Upper lobe of left lung (tissue), 6 donors: Measurements from ENCODE around the gene KIF4A. TPM values are rescaled to one million over a fixed set of nuclear protein-coding genes. Genes with fewer than 3 reads are reported as not detected.
"Not testable (repeated sequence)": the region's sequence is repeated elsewhere in the genome, so short reads cannot be mapped to it uniquely, and the experiment has no call there.

Source experiments
- ATAC-seq, 2 donors: fragments of 200-7000 bp; cut with Tn5 transposase; one replicate each; pipeline ENCODE4 v1.9.1; 2022; ENCODE audit warnings: mild to moderate bottlenecking in 2 of 2, moderate library complexity in 2 of 2; ENCODE audit not compliant: low FRiP score in 2 of 2
- DNase-seq, 2 donors: peaks; one replicate each; pipeline ENCODE4 v3.0.0-alpha.2; 2019 to 2020
- H3K27ac ChIP-seq, 4 donors: fragments of 200-600 bp; sonication (generic); one replicate each; pipeline ENCODE4 v1.5.1; 2016 to 2019
- H3K27me3 ChIP-seq, 4 donors: fragments of 200-600 bp; sonication (generic); one replicate each; pipeline ENCODE4 v1.5.1; 2017 to 2019
- H3K36me3 ChIP-seq, 4 donors: fragments of 200-600 bp; sonication (generic); one replicate each; pipeline ENCODE4 v1.5.1; 2016 to 2019
- H3K4me1 ChIP-seq, 4 donors: fragments of 200-600 bp; sonication (generic); one replicate each; pipeline ENCODE4 v1.5.1; 2018 to 2019
- H3K4me3 ChIP-seq, 4 donors: fragments of 200-600 bp; sonication (generic); one replicate each; pipeline ENCODE4 v1.5.1; 2017 to 2019; ENCODE audit warnings: mild to moderate bottlenecking in 2 of 4, moderate library complexity in 1 of 4
- H3K9me3 ChIP-seq, 4 donors: fragments of 200-600 bp; sonication (generic); one replicate each; pipeline ENCODE4 v1.5.1; 2018 to 2019
- EP300 ChIP-seq, 4 donors: sonication (generic); formaldehyde crosslinking; IDR thresholded peaks; one replicate each; pipeline ENCODE4 v1.5.1; 2017; ENCODE audit warnings: antibody characterized with exemption in 4 of 4, control low read depth in 2 of 4
- POLR2A ChIP-seq, 4 donors: fragments of 450-650 bp; IDR thresholded peaks; one replicate each; pipeline ENCODE4 v1.5.1; 2016 to 2017; ENCODE audit warnings: antibody characterized with exemption in 4 of 4, mild to moderate bottlenecking in 2 of 4
- POLR2AphosphoS5 ChIP-seq, 2 donors: sonication (generic); formaldehyde crosslinking; IDR thresholded peaks; one replicate each; pipeline ENCODE4 v1.5.1; 2017; ENCODE audit warnings: antibody characterized with exemption in 2 of 2
- WGBS, 2 donors: methylation state at CpG; one replicate each; pipeline ENCODE4 v1.1.5; 2017 to 2018; 5-methylcytosine and 5-hydroxymethylcytosine counted together
- total RNA-seq, 6 donors: library from RNA; depleted of rRNA in 4 of 6; stranded (reverse); fragments of >200 nt in 4 of 6; gene quantifications; one replicate each; pipeline versions ENCODE4 v1.1.0 to v1.2.1, GENCODE V29; 2016 to 2021
- TF ChIP-seq, protein P1 (sequence below), 6 experiments: fragments of 450-650 bp in 4 of 6; fragments of 200-600 bp in 2 of 6; sonication (generic) in 2 of 6; IDR thresholded peaks; one replicate each; pipeline ENCODE4 v1.5.1; 2016 to 2019; ENCODE audit warnings: antibody characterized with exemption in 6 of 6
- donor health status: DM: no; HTN: no; CAD: no; lungs with moderate emphysema.
- donor health status: DM: no; HTN: yes; CAD: no; lungs with severe emphysema.

Gene KIF4A
- total RNA-seq, 6 donors from 2014 or later: under 0.01 to 2.6 (median 0.69) TPM

DNA sequence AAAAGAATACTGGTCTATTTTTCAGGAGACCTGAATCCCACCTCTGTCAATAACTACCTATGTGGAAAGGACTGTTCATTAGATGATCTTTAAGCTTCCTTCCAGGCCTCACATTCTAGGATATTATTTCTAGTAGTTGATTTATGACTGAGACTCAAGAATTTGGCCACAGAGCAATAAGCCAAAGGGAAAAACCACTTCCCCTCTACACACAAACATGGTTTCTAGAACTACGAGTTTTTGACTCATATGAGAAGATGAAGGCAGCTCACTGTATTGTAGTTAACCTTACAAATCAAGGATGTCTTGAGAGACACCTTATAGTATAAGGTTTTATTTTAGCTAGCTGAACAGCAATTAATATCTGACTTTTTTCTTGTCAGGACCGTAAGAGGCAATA is 96.3 kb downstream of the KIF4A start:
- WGBS, 2 donors: 68 to 77% methylated on average over 2 of the region's 2 CpGs
- Histone ChIP-seq H3K27me3 (no peaks in the 10 kb centered on the region), H3K9me3 (no peaks in the 10 kb centered on the region), H3K36me3 (no peaks in the 10 kb centered on the region), H3K4me3 (no peak overlapping the region), H3K27ac (no peak overlapping the region), H3K4me1 (no peaks in the 10 kb centered on the region)
- TF ChIP-seq EP300 (IDR thresholded peaks at IDR 0.05) (no peak), POLR2A (IDR thresholded peaks at IDR 0.05) (no peak), POLR2AphosphoS5 (IDR thresholded peaks at IDR 0.05) (no peak)
- TF ChIP-seq, protein P1, sequence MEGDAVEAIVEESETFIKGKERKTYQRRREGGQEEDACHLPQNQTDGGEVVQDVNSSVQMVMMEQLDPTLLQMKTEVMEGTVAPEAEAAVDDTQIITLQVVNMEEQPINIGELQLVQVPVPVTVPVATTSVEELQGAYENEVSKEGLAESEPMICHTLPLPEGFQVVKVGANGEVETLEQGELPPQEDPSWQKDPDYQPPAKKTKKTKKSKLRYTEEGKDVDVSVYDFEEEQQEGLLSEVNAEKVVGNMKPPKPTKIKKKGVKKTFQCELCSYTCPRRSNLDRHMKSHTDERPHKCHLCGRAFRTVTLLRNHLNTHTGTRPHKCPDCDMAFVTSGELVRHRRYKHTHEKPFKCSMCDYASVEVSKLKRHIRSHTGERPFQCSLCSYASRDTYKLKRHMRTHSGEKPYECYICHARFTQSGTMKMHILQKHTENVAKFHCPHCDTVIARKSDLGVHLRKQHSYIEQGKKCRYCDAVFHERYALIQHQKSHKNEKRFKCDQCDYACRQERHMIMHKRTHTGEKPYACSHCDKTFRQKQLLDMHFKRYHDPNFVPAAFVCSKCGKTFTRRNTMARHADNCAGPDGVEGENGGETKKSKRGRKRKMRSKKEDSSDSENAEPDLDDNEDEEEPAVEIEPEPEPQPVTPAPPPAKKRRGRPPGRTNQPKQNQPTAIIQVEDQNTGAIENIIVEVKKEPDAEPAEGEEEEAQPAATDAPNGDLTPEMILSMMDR (IDR thresholded peaks at IDR 0.05): no peak
- DNase-seq (no peak), ATAC-seq (no peak)

GRCh38 chrX:70398899-70399298 is 109.0 kb downstream of the KIF4A start:
- ATAC-seq (no peak), DNase-seq (no peak)
- Histone ChIP-seq H3K36me3 (no peaks in the 10 kb centered on the region), H3K27me3 (no peaks in the 10 kb centered on the region), H3K4me1 (no peaks in the 10 kb centered on the region), H3K9me3 (no peaks in the 10 kb centered on the region), H3K4me3 (no peak overlapping the region), H3K27ac (no peak overlapping the region)
- TF ChIP-seq POLR2AphosphoS5 (IDR thresholded peaks at IDR 0.05): no peak
- TF ChIP-seq EP300 (IDR thresholded peaks at IDR 0.05): no peak
- WGBS, 2 donors: 32 to 50% methylated on average over 4 of the region's 4 CpGs

DNA sequence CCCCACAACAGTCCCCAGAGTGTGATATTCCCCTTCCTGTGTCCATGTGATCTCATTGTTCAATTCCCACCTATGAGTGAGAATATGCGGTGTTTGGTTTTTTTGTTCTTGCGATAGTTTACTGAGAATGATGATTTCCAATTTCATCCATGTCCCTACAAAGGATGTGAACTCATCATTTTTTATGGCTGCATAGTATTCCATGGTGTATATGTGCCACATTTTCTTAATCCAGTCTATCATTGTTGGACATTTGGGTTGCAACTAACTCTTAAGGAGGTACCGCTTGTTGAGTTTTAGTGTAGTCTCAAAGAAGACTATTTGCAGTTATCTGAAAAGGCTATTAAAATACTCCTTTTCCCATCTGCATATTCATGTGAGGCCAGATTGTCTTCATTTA is 110.3 kb downstream of the KIF4A start:
- not testable (repeated sequence) for ATAC-seq, H3K4me3 ChIP-seq, H3K4me1 ChIP-seq, DNase-seq, H3K36me3 ChIP-seq, H3K27me3 ChIP-seq, H3K9me3 ChIP-seq, H3K27ac ChIP-seq
- WGBS, 2 donors: 100% methylated on average over 1 of the region's 3 CpGs

DNA sequence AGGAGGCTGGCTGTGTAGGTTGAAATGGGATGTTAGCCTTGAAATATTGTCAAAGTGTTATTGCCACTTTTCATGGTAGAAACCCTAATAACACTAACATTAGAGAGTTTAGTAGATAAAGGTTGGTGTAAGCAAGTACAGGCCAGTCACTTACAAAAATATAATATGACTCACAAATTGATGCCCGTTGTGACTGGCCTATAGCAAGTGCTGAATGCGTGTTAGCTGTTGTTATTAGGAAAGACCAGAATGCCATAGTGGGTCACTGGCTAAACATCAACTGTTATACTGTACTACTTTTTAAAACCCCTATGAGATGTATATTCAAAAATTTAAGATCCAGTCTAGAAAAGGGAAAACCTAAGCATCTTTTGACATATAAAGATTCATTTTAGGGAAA is 112.8 kb downstream of the KIF4A start:
- no peaks in the 10 kb centered on the region for H3K4me1 ChIP-seq
- 63 to 79% methylated on average over 2 of the region's 2 CpGs for WGBS, 2 donors
- no peaks in the 10 kb centered on the region for H3K9me3 ChIP-seq
- no peak for ATAC-seq
- no peaks in the 10 kb centered on the region for H3K27me3 ChIP-seq
- no peak overlapping the region for H3K4me3 ChIP-seq
- H3K27ac ChIP-seq: no peak overlapping the region
- no peak for TF ChIP-seq POLR2A (IDR thresholded peaks at IDR 0.05)
- no peak for TF ChIP-seq POLR2AphosphoS5 (IDR thresholded peaks at IDR 0.05)
- TF ChIP-seq, protein P1 (IDR thresholded peaks at IDR 0.05): no peak
- no peak for DNase-seq
- no peaks in the 10 kb centered on the region for H3K36me3 ChIP-seq

GRCh38 chrX:70405003-70405402 is 115.1 kb downstream of the KIF4A start:
- Histone ChIP-seq H3K27ac (no peak overlapping the region), H3K27me3 (no peaks in the 10 kb centered on the region), H3K4me1 (no peaks in the 10 kb centered on the region), H3K36me3 (no peaks in the 10 kb centered on the region), H3K9me3 (no peaks in the 10 kb centered on the region), H3K4me3 (no peak overlapping the region)
- 50 to 80% methylated on average over 1 of the region's 1 CpG for WGBS, 2 donors
- DNase-seq (no peak), ATAC-seq (no peak)
- TF ChIP-seq POLR2AphosphoS5 (IDR thresholded peaks at IDR 0.05) (no peak), EP300 (IDR thresholded peaks at IDR 0.05) (no peak), POLR2A (IDR thresholded peaks at IDR 0.05) (no peak)
- TF ChIP-seq, protein P1 (IDR thresholded peaks at IDR 0.05): no peak

- no peaks in the 10 kb centered on the region for H3K36me3 ChIP-seq
- WGBS, 2 donors: 78 to 94% methylated on average over 2 of the region's 2 CpGs
- H3K27me3 ChIP-seq: no peaks in the 10 kb centered on the region
- H3K27ac ChIP-seq: no peak overlapping the region
- DNase-seq: no peak
- no peak for ATAC-seq
- H3K4me1 ChIP-seq: no peaks in the 10 kb centered on the region
- TF ChIP-seq EP300 (IDR thresholded peaks at IDR 0.05) (no peak), POLR2AphosphoS5 (IDR thresholded peaks at IDR 0.05) (no peak), POLR2A (IDR thresholded peaks at IDR 0.05) (no peak)
- TF ChIP-seq, protein P1 (IDR thresholded peaks at IDR 0.05): no peak
- no peak overlapping the region for H3K4me3 ChIP-seq
- H3K9me3 ChIP-seq: no peaks in the 10 kb centered on the region
Observed at GRCh38 chrX:70410921-70411320, 121.0 kb downstream of the KIF4A start.
